Measurements from ENCODE around the gene GALNT11. TPM values are rescaled to one million over a fixed set of nuclear protein-coding genes. Genes with fewer than 3 reads are reported as not detected.

The GALNT11 gene
- total RNA-seq, 1 experiment from 2014 or later, result 24.1 TPM

GRCh38 chr7:152128741-152129461 lies 103.4 kb downstream of the GALNT11 start:
- Histone ChIP-seq H2BK5ac (ENCODE audit: insufficient read length, low read length) (no peak overlapping the region), H2AFZ (ENCODE audit: low read length) (no peak overlapping the region), H3K56ac (ENCODE audit: insufficient read length, low read depth, low read length) (no peak overlapping the region), H2BK120ac (ENCODE audit: low read depth, low read length, poor library complexity, severe bottlenecking) (no peak overlapping the region), H3K79me1 (ENCODE audit: insufficient read depth, low read depth, low read length, poor library complexity, severe bottlenecking) (no peaks in the 10 kb centered on the region), H2BK12ac (ENCODE audit: insufficient read length, low read depth, low read length) (no peak overlapping the region), H3K27me3 (ENCODE audit: insufficient read depth, low read length) (no peaks in the 10 kb centered on the region), H2AK5ac (ENCODE audit: insufficient read length, low read length) (no peak overlapping the region), H3K79me2 (ENCODE audit: insufficient read depth, low read length) (no peaks in the 10 kb centered on the region), H3K9me3 (ENCODE audit: control insufficient read depth, low read depth, low read length) (no peaks in the 10 kb centered on the region), H3K23ac (ENCODE audit: insufficient read length, low read depth, low read length) (no peak overlapping the region), H3K27ac (ENCODE audit: insufficient read length, low read depth, low read length) (no peak overlapping the region), H4K20me1 (ENCODE audit: control insufficient read depth, insufficient read depth, insufficient read length) (no peaks in the 10 kb centered on the region), H3T11ph (ENCODE audit: low read length) (no peak overlapping the region), H3K14ac (ENCODE audit: insufficient read depth, low read length) (no peak overlapping the region), H3K23me2 (ENCODE audit: insufficient read length, low read depth, low read length, poor library complexity, severe bottlenecking) (no peaks in the 10 kb centered on the region), H3K4me1 (ENCODE audit: insufficient read depth, low read length) (no peaks in the 10 kb centered on the region), H2BK15ac (ENCODE audit: low read depth, low read length) (no peak overlapping the region), H4K5ac (ENCODE audit: insufficient read length, low read depth, low read length) (no peak overlapping the region), H3K4ac (ENCODE audit: low read depth, low read length) (no peak overlapping the region), H3K4me2 (ENCODE audit: insufficient read depth, insufficient read length, low read length) (no peak overlapping the region), H3K9ac (ENCODE audit: extremely low read depth, insufficient read length, low read length) (no peak overlapping the region), H3K18ac (ENCODE audit: insufficient read length, low read depth, low read length) (no peak overlapping the region), H2BK20ac (ENCODE audit: low read depth, low read length, poor library complexity, severe bottlenecking) (no peak overlapping the region), H4K8ac (replicated peaks; ENCODE audit: insufficient read length, low read depth, low read length) (no peak overlapping the region), H4K91ac (ENCODE audit: insufficient read length, low read depth, low read length) (no peak overlapping the region)
- H3K4me1 Mint-ChIP-seq, result peaks cover 5 to 6% of the 10 kb centered on the region in 2 experiments
- H3K27me3 Mint-ChIP-seq (ENCODE audit: low read depth), result no peaks in the 10 kb centered on the region; the same call in 1 of the 2 replicates
- H3K9me3 Mint-ChIP-seq, result peaks cover 4 to 12% of the 10 kb centered on the region in 2 experiments; a peak in 4 of 5 replicates
- no CpG with 5 or more reads among the region's 60 CpGs for WGBS (ENCODE audit: extremely low coverage, insufficient read length, low lambda C conversion rate)
- no peak overlapping the region for H3K4me3 Mint-ChIP-seq
- peaks cover 27 to 56% (median 53%) of the 10 kb centered on the region in 3 experiments; a peak in 6 of 7 replicates for H3K36me3 Mint-ChIP-seq (ENCODE audit: insufficient read depth in 1 of 3, low read depth in 3 of 3)
- DNase-seq, result no peak
- no peak overlapping the region; a peak in 1 of 7 replicates for H3K27ac Mint-ChIP-seq
- TF ChIP-seq CTCF (conservative IDR thresholded peaks at IDR 0.05), result no peak
